ENCODE measurements around the gene SMOC2.

Gene SMOC2

DNA sequence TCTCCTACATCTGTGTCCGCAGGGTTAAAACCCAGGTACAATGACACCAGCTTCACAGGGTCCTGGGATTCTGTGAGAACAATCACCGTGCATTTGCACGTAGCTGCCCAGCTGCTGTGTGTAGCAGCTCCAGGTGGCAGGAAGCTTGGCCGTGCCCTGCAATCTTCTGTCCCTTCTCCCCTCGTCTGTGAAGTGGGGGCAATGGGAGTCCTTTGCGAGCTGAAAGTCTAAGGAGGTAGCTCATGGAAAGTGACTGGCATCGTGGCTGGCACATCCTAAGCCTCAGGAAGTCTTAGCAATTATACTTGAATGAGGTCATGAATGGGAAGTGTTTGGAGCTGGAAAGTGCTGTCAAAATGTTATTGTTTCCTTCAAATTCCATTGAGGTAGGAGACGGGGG, 137.1 kb downstream of the SMOC2 start:
- no peak for DNase-seq

GRCh38 chr6:168581236-168581635, 140.3 kb downstream of the SMOC2 start:
- no peak for DNase-seq

DNA sequence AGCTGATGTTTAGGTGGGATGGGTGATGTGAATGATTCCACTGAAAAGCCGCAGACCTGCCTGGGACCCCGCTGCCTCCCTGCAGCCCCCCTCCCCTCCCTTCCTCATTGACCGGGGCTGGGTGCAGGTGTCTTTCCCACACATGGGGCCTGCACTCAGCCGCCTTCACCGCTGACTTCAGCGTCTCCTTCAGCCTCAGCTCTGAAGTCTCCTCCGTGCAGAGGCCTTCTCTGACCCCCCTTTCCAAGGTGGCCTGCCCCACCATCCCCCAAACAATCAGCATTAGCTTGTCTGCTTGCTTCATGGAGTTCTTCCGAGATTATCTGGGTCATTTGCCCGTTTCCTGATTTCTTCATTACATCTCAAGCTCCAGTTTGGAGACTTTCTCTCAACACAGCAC, 140.7 kb downstream of the SMOC2 start:
- DNase-seq = no peak

DNA sequence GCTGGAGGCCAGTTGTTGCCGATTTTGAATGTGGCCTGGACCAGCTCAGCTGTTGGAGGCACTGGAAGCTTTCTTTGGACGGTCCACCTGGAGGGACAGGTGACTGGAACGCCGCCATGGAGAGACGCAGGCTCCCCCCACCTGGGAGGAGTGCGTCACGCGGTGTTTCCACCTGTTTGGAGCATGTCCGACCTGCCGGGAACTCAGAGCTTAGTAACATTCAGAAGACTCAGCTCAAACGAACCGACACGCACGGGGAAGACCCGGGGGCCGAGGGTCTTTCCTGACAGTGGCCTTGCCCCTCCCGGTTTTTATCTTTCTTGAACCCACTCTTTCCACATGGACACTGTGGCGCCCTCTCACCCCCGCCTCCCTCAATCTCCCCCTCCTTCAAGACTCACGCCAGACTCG, 141.6 kb downstream of the SMOC2 start:
- no peak for DNase-seq

- DNase-seq = no peak
Measured at GRCh38 chr6:168583126-168583525, 142.1 kb downstream of the SMOC2 start.

GRCh38 chr6:168583821-168584220, 142.8 kb downstream of the SMOC2 start:
- DNase-seq = no peak

GRCh38 chr6:168584249-168584648, 143.3 kb downstream of the SMOC2 start:
- DNase-seq = no peak

DNA sequence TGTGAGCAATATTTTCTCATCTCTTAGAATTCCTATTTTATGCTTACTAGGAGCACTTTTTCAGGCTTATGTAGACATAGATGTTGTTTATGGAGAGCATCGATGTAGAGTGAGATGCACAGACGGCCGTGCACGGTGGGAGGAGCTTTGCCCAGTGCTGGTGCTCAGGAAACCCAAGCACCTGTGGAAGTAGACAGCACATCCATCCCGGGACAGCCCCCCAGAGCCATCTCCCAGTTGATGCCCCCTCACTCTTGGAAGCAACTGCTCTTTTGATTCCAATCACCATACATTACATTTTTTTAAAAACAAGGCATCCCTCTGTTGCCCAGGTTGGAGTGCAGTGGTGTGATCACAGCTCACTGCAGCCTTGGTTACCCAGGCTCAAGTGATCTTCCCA, 143.7 kb downstream of the SMOC2 start:
- DNase-seq = no peak

DNA sequence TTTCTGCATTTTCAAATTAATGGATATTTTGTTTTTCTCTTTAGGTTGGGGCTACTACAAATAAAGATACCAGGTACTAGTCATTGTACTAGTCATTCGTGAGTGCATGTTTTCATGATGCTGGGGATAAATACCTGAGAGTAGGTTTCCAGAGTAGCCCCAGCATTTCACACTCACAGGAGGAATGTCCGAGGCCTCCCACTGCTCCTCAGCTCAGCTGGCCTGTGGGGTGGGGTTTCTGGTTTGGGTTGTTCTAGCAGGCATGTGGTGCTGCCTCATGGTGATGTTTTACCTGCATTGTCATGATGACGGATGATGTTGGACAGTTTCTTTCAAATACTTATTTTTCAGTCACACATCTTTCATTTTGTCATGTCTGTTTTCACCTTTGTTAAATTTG, 144.5 kb downstream of the SMOC2 start:
- DNase-seq = no peak

DNA sequence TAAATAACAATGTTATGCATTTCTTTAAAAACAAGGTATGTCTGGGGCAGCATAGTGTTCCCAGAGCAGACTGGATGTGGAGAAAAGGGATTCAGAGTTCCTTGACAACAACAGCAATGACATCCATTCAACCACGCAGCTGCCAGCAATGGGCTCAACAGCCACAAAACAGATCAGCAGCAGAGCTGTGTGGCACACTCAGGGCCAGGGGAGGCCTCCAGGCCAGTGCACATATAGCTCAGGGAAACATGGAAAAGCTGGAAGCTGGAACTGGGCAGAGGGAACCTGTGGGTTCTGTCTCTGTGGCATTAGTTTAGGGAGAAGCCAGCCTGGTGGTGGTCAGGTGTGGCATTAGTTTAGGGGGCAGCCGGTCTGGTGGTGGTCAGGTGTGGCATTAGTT, 148.3 kb downstream of the SMOC2 start:
- no peak for DNase-seq

DNA sequence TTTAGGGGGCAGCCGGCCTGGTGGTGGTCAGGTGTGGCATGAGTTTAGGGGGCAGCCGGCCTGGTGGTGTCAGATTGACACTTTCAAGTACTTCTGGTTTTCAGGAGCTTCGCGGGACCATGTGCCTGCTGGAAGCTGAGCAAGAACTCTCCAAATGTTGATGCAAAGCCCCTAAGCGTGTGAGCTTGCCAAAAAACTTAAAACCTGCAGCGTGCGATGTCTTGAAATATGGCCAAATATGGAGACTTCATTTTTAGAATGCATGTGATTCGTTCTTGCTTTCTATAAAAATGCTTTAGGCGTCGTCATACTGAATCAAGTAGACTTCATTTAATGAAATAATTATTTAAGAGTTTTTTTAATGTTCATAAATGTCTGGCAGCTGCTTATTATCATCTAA, 149.4 kb downstream of the SMOC2 start:
- no peak for DNase-seq

- no peak for DNase-seq
Measured at GRCh38 chr6:168596344-168596743, 155.4 kb downstream of the SMOC2 start.

- DNase-seq = no peak
Measured at GRCh38 chr6:168597471-168597875, 156.5 kb downstream of the SMOC2 start.

DNA sequence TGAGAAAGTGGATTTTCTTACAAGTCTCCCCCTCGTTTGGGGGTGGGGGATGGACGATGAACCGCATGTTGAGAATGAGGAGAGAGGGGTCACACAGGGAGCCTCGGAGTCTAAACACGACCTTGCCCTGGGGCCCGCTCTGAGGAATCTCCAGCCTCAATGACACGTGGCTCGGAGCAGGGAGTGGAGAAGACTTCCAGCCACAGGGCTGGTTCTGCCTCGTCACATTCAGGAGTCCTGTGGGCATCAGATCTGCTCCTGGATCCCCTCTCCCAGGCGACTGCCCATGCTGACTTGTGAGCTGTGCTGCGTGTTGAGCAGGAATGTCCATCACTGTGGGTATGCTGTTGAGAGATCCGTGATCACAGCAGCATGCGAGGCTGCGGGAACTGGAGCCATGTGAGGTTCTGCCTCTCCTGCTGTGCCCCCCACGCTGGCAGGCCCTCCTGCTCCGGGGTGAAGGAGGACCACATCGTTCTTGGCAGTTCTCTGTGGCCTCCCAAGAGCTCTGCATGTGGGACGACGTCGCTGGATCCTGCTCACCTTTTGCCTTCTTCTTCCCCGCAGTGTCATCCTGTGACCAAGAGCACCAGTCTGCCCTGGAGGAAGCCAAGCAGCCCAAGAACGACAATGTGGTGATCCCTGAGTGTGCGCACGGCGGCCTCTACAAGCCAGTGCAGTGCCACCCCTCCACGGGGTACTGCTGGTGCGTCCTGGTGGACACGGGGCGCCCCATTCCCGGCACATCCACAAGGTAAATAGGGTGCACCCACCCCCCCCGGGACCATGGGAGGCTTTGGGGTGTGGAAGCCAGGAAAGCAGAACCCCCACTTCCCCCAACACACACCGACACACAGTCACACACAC, 157.5 kb downstream of the SMOC2 start:
- no peak for DNase-seq

DNA sequence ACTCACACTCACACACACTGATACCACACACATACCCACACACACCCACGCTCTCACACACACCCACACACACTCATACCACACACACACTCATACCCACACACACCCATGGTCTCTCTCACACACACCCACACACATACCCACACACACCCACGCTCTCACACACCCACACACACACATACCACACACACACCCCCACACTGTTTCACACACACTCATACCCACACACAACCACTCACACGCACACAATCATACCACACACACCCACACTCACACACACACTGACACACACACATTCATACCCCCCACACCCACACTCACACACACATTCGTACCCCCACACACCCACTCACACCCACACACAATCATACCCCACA, 158.1 kb downstream of the SMOC2 start:
- no peak for DNase-seq

- no peak for DNase-seq
Measured at GRCh38 chr6:168599769-168600330, 158.9 kb downstream of the SMOC2 start.

DNA sequence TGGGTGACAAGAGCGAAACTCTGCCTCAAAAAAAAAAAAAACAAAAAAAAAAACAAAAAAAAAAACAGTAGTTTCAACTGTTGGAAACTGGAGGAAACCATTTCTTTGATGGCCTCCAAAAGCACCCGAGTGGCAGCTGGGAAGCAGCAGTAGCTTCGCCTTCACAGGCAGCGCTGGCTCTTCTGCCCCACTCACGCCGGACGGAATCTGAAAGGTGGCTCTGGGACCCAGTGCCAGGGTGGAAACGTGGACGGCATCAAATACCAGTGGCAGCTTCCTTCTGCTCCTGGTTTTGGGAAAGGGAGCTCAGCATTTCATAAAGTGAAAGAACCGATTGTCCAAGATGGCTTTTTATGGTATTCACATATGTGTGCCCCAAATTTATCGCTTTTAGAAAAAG, 159.4 kb downstream of the SMOC2 start:
- DNase-seq = no peak

GRCh38 chr6:168601111-168601510, 160.1 kb downstream of the SMOC2 start:
- no peak for DNase-seq

GRCh38 chr6:168601546-168601945, 160.6 kb downstream of the SMOC2 start:
- DNase-seq = no peak

DNA sequence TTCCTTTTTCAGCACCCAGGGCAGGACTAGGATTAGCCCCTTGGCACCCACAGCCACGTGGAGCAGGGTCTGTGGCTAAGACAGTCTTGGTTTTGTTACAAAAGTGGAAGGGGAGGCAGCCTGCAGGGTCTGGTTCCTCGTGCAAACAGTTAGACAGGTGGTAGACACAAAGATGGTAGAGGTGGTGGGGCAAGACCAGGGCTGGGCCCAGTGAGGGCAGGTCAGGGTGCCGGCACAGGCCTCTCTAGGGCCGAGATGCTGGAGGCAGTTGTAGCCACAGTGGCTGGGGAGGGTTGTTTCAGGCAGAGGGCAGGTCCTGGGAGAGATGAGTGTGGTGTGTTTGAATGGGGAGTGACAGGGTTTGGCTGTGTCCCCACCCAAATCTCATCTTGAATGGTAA, 161.6 kb downstream of the SMOC2 start:
- no peak for DNase-seq

DNA sequence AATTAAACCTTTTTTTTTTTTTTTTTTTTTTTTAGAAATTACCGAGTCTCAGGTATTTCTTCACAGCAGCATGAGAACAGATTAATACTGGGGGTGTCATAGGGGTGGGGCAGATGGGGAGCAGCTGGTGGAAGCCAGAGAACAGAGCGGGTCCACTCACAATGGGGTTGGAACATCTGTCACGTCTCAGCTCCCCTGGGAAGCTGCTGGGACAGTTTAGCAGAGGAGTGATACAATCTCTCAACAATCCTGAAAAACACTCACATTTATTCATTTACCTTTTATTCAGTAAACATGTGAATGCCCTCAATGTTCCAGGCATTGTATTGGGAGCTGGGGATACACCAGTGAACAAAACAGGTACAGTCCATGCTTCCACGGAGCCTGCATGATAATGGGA, 162.2 kb downstream of the SMOC2 start:
- no peak for DNase-seq

DNA sequence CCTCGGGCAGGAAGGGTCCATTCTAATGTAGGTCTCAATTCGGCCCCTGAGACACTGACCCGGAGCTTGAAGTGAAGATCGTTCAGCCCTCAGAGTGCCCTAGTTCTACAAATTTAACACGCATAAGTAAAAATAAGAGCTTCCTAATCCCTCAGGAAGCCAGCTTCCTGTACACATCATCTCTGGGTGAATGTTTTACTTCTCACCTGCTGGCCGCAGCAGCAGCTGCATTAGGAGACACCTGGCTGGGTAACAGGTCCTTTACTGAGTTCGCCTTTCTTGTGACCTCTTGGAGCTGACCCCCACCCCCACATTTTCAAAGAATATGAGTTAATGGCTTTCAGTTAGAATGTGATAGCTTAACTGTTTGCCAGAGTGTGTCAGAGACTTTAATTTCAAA, 165.0 kb downstream of the SMOC2 start:
- no peak for DNase-seq

- DNase-seq = no peak
Measured at GRCh38 chr6:168606722-168607121, 165.7 kb downstream of the SMOC2 start.

GRCh38 chr6:168607272-168608112, 166.5 kb downstream of the SMOC2 start:
- no peak for DNase-seq
